ENCODE measurements around the gene SLC16A6.
"Not testable (repeated sequence)": the region's sequence is repeated elsewhere in the genome, so short reads cannot be mapped to it uniquely, and the experiment has no call there.

SLC16A6 gene

DNA sequence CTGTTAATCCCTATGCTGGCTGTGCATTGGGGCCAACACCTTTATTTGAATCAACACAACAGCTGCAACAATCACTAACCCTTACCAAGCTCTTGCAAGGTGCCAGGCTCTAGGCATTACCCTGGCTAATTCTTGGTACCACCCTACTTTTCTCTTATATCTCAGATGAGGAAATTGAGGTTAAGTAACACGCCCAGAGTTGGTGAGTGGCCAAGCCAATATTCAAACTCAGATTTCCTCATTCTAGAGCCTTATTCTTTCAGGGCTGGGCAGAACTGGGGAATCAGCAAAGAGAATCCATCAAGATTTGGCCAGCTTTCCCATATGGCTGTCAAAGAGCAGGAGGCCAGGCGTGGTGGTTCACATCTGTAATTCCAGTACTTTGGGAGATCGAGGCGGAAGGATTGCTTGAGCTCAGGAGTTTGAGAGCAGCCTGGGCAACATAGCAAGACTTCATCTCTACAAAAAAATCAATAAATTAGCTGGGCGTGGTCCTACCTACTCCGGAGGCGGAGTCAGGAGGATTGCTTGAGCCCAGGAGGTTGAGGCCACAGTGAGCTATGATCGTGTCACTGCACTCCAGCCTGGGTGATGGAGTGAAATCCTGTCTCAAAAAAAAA lies 24.1 kb upstream of the SLC16A6 start:
- DNase-seq (ENCODE audit: low read depth) = no peak

DNA sequence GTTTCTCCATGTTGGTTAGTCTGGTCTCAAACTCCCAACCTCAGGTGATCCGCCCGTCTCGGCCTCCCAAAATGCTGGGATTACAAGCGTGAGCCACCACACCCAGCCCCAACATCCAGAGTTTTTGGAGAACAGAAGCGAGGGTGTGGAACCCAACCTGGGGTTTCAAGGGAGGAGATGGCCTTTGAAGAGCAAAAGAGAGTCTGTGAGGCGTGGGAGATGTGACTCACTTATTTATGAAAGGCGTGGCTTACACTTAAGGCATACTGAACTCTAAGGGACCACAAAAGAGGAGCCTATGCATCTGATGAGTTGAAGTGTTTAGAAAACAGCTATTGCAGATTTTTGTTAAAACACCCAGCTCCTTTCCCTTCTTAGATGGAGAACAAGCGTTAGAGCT lies 19.2 kb upstream of the SLC16A6 start:
- peak; percentile 63 for DNase-seq (ENCODE audit: low read depth)

DNA sequence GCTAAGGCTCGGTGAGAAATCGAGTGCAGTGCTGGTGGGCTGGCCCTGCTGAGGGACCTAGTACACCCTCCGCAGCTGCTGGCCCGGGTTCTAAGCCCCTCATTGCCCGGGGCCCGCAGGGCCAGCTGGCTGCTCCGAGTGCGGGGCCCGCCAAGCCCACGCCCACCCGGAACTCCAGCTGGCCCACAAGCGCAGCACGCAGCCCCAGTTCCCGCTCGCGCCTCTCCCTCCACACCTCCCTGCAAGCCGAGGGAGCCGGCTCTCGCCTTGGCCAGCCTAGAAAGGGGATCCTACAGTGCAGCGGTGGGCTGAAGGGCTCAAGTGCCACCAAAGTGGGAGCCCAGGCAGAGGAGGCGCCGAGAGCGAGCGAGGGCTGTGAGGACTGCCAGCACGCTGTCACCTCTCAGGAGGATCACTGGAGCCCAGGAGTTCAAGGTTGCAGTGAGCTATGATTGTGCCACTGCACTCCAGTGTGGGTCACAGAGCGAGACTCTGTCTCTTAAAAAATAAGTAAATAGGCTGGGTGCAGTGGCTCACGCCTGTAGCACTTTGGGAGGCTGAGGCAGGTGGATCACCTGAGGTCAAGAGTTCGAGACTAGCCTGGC lies 18.2 kb upstream of the SLC16A6 start:
- not testable (repeated sequence) for DNase-seq (ENCODE audit: low read depth)

DNA sequence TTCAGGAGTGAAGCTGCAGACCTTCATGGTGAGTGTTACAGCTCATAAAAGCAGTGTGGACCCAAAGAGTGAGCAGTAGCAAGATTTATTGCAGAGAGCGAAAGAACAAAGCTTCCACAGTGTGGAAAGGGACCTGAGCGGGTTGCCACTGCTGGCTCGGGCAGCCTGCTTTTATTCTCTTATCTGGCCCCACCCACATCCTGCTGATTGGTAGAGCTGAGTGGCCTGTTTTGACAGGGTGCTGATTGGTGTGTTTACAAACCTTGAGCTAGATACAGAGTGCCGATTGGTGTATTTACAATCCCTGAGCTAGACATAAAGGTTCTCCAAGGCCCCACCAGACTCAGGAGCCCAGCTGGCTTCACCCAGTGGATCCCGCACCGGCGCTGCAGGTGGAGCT lies 17.6 kb upstream of the SLC16A6 start:
- DNase-seq (ENCODE audit: low read depth) = not testable (repeated sequence)

DNA sequence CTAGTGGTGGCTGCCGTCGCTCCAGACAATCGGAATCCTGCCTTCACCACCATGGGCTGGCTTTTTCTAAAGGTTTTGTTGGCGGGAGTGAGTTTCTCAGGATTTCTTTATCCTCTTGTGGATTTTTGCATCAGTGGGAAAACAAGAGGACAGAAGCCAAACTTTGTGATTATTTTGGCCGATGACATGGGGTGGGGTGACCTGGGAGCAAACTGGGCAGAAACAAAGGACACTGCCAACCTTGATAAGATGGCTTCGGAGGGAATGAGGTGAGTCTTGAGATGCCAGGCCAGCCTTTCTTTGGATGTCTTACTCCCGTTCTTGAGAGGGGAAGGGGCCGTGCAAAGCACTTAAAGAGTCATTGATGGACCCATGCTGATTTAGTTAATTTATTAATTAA lies 16.5 kb upstream of the SLC16A6 start:
- DNase-seq (ENCODE audit: low read depth) = no peak

DNA sequence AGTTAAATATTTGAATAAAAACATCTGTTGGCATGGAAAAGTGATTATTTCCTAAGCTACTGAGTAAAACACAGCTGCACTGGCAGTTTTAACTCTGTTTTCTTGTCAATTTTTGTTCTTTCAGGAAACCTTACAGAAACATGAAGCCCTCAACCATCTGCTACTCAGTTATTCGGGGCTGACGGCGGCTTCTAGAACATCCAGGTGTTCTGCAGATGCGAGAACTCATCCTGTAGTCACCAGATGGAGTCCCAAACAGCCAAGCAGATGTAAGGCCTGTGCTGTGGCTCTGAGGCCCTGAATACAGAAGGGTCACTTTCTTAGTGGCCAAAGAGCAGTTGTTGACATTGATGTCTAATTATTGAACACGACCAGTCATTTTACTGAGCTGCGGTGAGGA lies 15.9 kb upstream of the SLC16A6 start:
- DNase-seq (ENCODE audit: low read depth) = no peak

DNA sequence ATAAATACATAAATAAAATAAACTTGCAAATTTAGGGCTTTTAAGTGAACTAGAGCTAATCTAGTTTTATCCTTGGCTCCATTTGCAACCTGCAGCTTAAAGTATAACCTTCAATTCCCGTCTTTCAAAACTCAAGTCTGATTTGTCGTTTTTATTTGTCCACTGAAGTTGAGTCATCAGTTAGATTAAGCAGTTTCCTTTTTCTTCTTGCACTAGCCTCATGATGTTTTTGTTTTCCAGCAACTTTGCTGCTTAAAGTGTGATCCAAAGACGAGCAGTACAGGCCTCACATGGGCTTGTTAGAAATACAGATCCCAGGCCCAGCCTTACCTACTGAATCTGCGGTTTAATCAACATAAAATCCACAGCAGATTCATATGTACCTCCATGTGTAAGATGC lies 14.2 kb upstream of the SLC16A6 start:
- peak; percentile 43 for DNase-seq (ENCODE audit: low read depth)

DNA sequence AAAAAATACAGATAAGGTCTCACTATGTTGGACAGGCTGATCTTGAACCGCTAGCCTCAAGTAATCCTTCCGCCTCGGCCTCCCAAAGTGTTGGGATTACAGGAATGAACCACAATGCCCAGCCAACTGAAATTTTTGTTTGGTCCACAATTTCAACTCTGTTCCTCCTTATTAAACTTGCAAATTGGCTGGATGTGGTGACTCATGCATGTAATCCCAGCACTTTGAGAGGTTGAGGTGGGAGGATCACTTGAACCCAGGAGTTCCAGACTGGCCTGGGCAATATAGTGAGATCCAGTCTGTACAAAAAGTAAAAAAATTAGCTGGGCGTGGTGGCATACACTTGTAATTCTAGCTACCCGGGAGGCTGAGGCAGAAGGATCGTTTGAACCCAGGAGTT lies 13.8 kb upstream of the SLC16A6 start:
- no peak for DNase-seq (ENCODE audit: low read depth)

DNA sequence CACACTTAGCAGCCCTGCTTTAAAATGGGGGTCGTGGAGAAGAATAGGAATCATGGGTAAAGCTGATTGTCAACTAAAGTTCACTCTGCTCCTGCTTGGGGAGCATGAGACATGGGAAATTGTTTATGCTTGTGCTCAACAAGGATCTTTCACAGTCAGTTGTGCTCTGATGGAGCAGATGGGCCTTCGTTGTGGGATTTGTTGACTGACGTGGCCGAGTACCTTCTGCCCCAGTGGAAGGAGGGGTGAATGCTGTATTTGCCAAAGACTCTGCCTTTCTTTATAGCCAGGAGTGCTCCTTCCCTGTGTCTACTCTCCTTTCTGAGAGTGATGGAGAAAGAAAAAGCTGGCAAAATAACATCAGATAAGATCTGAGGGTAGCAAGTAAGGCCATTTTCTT lies 11.7 kb upstream of the SLC16A6 start:
- DNase-seq (ENCODE audit: low read depth) = no peak

DNA sequence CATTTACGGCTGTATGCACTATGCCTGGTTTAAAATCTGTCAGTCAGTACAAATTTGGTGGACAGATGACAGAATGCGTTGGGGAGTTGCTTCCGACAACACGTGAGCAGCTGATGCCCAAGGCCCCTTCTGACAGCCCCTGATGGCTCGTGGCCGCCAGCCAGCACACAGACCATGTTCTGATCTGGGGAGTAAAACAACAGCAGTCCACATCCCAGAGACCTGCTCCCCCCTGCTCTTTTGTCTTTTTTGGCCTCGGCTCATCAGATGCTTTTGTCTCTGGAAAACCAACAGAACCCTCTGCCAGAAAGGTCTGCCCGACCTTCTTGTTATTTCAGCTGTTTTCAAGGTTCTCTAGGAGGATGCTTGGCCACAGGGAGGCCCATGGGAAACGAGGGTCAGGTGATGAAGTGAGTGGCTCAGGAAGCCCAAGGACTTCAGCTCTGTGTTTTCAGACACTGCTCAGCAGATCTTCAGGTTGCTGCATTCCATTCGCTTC lies 11.2 kb upstream of the SLC16A6 start:
- DNase-seq (ENCODE audit: low read depth) = no peak

DNA sequence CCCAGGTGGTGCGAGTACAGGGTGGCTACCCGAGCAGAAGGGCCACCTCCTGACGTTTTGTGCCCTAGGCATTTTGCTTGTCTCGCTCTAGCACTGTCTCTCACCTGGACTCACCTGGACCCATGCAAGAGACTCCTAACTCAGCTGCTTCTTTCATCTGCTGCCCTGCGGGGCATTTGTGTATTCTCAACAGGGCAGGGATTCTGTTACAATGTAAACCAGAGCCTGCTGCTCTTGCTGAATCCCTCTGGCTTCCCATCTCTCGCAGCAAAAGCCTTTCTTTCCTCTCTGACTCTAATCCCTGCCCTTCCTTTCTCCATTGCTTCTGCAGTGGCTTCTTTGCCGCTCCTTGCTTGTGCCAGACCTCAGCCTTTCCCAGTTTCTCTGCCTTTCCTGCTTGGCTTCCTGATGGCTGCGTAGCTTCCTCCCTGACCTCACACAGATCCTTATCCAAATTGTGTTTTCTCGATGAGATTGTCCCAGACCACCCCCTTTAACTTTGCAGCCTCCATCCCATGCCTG lies 10.6 kb upstream of the SLC16A6 start:
- DNase-seq (ENCODE audit: low read depth) = no peak

DNA sequence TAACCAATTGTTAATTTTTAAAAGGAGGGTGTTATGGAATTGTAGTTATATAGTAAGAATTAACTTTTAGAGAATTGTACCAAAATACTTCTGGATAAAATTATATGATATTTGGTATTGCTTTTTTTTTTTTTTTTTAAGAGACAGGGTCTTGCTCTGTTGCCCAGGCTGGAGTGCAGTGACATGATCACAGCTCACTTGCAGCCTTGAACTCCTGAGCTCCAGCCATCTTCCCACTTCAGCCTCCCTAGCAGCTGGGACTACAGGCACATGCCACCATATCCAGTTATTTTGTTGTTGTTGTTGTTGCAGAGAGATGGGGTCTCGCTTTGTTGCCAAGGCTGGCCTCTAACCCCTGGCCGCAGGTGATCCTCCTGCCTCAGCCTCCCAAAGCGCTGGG lies 8.9 kb upstream of the SLC16A6 start:
- no peak for DNase-seq (ENCODE audit: low read depth)

DNA sequence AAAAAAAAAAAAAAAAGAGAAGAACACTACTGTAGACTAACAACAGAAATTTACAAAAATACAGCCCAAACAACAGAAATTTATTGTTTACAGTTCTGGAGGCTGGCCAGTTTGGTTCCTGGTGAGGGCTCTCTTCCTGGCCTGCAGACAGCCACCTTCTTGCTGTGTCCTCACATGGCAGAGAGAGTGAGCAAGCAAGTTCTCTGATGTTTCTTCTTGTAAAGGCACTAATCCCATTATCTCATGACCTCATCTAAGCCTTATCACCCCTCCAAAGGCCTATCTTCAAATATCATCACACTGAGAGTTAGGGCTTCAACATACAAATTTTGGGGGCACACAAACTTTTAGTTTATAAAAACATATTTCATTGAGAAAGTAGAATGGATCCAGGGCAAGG lies 7.7 kb upstream of the SLC16A6 start:
- DNase-seq (ENCODE audit: low read depth) = no peak

DNA sequence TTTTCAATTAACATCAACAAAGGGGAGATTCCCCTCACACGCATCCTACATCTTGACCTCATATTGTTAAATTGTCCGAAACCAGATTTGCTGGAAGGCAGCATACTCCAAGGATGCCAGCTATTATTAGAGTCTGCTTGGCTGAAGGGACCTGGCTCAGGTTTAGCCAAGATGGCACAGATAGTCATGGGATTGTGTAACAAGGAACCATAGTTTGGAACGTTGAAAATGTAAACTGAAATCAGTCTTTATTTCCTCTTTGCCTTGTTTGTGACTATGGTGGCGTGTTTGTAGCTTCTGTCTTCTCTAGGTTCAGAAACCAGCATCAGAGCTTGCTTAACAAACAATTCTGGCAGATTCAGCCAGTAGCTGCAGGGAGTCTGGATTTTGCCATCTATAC lies 6.3 kb upstream of the SLC16A6 start:
- no peak for DNase-seq (ENCODE audit: low read depth)

DNA sequence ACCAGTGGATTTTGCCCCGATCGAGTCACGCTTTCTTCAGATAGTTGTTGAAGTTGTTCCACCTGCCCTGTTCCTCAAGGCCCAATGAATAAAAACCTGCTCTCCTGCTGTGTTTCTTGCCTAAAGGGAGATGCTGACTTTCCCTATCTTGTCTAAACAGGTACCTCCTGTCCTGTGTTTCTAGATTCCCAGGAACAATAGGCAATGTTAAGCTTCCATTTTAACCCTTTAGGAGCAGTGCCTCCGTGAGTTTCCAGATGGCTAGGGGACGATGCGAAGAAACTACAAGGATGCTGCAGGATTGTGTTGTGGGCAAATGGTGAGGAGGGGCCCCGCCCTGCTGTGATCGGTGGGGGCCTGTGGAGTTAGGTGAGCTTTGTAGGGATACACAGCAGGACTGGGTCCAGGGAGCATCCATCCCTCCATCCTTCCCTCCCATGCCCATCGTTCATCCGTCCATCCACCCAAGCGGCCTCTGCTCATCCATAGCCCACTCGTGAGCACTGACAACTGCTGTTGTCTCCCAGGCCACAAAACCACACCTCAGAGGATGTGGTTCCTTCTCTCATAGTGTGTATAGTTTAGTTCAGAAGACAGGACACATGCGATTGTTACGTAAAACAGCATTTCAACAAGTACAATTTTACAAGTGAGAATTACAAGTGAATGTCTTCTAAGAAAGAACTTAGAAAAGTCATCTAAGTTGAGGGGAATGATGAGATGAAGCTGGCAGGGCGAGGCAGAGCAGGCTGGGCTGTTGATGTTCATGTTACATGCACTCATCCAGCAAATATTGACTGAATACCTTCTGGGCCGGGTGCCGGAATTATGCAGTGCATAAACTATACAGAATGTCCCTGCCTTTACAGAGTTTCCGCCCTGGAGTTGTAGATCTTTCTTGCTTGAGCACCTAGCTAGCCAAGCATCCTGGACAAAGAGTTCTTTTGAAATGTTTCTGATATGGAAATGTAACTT lies 5.6 kb upstream of the SLC16A6 start:
- no peak for DNase-seq (ENCODE audit: low read depth)

DNA sequence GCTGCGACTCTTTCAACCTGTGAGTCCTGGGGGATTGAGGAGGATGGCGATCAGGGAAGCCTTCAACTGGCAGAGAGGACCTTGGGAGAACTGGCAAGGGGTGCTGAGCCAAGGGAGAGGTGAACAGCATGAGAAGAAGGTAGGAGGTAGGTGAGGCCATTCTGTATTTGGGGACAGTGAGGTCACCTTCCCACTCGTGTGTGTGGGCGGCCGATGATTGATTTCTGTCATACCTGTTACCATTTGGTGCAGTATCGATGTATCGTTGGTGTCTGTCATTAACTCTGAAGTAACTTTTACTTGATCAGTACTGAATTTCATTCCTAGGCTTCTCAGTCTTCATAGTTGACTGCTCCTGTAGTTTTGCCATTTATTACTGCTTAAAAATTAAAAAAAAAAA lies 4.2 kb upstream of the SLC16A6 start:
- DNase-seq (ENCODE audit: low read depth) = no peak

DNA sequence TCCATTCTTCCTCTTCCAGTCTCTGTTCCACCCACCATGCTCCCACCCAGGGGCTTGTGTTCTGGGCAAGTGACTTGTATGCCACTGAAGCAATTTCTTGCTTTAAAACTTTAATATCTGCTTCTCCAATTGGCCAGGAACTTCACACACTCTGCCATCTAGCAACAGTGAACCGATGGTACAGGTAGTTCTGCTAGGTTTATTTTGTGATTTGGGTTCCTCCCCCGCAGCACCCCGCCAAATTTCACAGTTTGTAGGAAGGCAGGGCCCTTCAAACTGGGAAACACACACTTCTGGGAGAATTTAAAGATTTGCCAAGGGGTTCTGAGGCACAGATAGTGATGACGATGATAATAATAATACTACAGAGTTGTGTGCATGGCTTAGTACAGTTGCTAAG lies 3.7 kb upstream of the SLC16A6 start:
- DNase-seq (ENCODE audit: low read depth) = no peak

DNA sequence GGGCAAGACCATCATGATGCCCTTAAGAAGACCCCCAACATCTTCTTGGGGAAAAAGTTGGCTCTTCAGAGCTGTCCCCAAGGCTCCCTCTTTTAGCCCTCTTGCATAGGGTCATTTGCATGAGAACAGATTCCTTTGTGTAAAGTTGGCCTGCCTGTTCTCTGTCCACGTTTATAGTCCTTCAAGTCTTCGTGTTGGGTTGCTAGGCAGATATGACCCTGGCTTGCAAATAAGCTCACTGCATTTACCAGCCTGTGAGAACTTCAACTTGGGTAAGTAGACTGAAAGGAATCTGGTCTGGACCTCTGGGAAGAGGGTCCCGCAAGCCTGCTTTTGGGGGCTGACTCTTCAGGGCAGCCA lies 3.2 kb upstream of the SLC16A6 start:
- DNase-seq (ENCODE audit: low read depth) = no peak

DNA sequence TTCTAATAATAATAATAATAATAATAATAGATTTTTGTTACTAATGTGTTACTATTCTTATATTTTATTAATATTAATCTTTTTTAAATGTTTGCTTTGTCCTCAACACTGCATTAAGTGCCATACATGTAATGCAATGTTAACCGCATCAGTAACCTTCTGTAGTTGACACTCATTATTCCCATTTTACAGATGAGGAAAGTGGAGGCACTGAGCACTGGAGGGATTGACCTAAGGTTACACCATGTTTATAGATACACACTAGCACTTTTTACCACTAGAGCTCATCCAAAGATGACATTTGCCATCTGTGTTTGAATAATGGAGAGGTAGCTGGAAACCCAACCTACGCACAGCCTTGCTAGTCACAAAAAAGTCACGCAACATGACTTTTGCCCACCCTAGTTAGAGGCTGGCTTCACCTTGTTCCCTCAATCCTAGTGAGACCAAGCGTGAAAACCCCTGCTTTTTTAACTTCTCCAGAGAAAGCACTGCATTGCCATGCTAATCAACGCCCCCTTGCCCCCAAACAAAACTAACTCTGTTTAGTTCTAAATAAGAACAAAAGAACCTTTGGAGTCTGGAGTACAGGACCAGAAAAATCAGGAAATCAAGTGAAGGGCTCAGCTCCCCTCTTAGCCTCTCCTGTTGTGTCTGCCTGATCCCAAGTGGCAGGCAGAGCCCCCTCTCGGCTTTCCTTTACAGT lies 2.7 kb upstream of the SLC16A6 start:
- no peak for DNase-seq (ENCODE audit: low read depth)

DNA sequence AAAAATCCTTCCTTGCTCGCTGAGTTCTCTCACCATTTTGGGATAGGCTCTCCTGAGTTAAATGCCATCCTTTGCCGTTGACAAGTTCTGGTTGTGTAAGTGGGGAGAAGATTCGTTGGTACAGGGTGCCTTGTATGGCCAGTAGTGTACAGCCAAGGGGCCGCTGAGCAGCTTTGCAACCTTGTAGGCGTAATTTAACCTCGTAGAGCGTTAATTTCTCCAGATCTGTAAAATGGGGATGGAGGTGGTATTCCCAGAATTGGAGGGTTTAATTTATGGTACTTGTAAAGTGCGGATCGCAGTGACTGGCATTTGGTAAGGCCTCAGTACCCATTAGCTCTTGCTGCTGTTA lies 1.7 kb upstream of the SLC16A6 start:
- no peak for DNase-seq (ENCODE audit: low read depth)

DNA sequence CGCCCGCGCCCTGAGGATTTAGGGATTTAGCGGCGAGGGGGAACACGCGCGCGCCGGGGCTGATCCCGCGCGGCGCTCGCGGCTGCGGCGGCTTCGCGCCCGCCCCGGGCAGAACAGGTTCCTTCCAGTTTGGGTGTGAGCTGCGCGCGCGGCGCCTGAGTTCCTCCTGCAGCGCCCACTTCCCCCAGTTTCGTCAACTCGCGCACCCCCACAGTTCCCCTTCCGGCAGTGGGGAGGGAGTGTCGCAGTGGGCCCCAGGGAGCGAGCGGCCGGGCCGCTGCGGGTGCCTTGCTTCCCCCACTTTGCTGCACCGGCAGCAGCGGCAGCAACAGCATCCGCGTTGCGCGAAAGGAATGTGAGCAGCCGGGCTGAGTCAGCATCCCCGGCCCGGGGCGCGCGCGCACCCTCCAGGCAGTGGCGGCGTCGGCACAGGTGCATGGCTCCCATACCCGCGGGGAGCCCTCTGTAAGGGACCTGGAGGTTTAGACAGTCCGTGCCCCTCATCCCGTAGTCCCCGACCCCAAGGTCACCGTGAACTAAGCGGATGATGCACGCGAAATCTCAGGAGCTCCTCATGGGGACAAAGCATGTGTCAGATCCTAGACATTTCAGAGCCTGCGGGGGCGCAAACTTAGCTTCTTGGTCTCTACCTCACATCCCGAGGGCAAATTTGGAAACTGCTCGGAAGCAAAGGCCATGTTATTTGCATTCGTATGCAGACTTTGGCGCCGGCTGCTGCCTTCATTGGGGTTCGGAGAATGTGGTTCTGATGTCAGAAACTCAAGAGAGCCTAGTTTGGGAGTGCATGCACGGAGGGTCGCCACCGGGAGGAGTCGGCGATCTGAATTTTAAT lies 1.1 kb upstream of the SLC16A6 start:
- peak; percentile 89 for DNase-seq (ENCODE audit: low read depth)
